MM.1S (cell line): ENCODE results near the gene RASAL1.

ENCODE experiments used
- CTCF ChIP-seq: fragments of 300-600 bp; sonication (generic); IDR thresholded peaks from 2 replicates; pipeline ENCODE4 v1.5.1; 2016; ENCODE audit warnings: antibody characterized with exemption, low read length, mixed read lengths
- EZH2 ChIP-seq: fragments of 300-600 bp; sonication (generic); optimal IDR thresholded peaks from 2 replicates; pipeline ENCODE3; 2017; ENCODE audit warnings: low read depth, mild to moderate bottlenecking, antibody characterized with exemption, low read length, mixed read lengths

GRCh38 chr12:113091506-113091905 lies 44.1 kb downstream of the RASAL1 start:
- no peak for TF ChIP-seq CTCF
- no peak for TF ChIP-seq EZH2
